Esophagus muscularis mucosa (tissue), 4 donors: ENCODE data around the gene HSF4. TPM values are rescaled to one million over a fixed set of nuclear protein-coding genes. Genes with fewer than 3 reads are reported as not detected.

Source experiments
- DNase-seq: peaks from one replicate; pipeline ENCODE4 v3.0.0-alpha.2; 2017; ENCODE audit errors: extremely low spot score
- H3K27ac ChIP-seq, 4 donors: fragments of 200-600 bp; sonication (generic); replicated peaks in 1 of 4; 1 replicate in 3 of 4; 2 replicates in 1 of 4; pipeline ENCODE4 v1.5.1; 2016 to 2019; ENCODE audit warnings: mild to moderate bottlenecking in 1 of 4
- H3K27me3 ChIP-seq, 4 donors: fragments of 200-600 bp; sonication (generic); one replicate each; pipeline versions ENCODE4 v1.5.1 to v1.6.0; 2016 to 2019
- H3K36me3 ChIP-seq, 4 donors: fragments of 200-600 bp; sonication (generic); one replicate each; pipeline ENCODE4 v1.5.1; 2016 to 2019
- H3K4me1 ChIP-seq, 4 donors: fragments of 200-600 bp; sonication (generic); one replicate each; pipeline ENCODE4 v1.5.1; 2016 to 2019
- H3K4me3 ChIP-seq, 4 donors: fragments of 200-600 bp; sonication (generic); 1 replicate in 2 of 4; 2 replicates in 2 of 4; pipeline ENCODE4 v1.5.1; 2016 to 2019; ENCODE audit warnings: mild to moderate bottlenecking in 4 of 4, moderate library complexity in 1 of 4
- H3K9me3 ChIP-seq, 4 donors: fragments of 200-600 bp; sonication (generic); 1 replicate in 3 of 4; 2 replicates in 1 of 4; pipeline ENCODE4 v1.5.1; 2016 to 2019
- POLR2A ChIP-seq: fragments of 450-650 bp; IDR thresholded peaks from one replicate; pipeline ENCODE4 v1.6.1; 2017; ENCODE audit warnings: antibody characterized with exemption, moderate library complexity, mild to moderate bottlenecking, low read depth
- POLR2AphosphoS5 ChIP-seq, 2 donors: sonication (generic); formaldehyde crosslinking; IDR thresholded peaks; one replicate each; pipeline ENCODE4 v1.6.1; 2017; ENCODE audit warnings: antibody characterized with exemption in 2 of 2
- WGBS: methylation state at CpG from one replicate; pipeline ENCODE4 v1.1.5; 2018; 5-methylcytosine and 5-hydroxymethylcytosine counted together
- intact Hi-C: fragments of 100-400 bp; cut with DNase I; formaldehyde crosslinking; loops from one replicate; pipeline ENCODE4 v1.15.1; 2023
- small RNA-seq, 3 donors: library from RNA; depleted of rRNA; stranded (forward); fragments of <200 nt; gene quantifications; one replicate each; pipeline ENCODE3, GENCODE V24; 2016
- total RNA-seq, 4 donors: library from RNA; depleted of rRNA; stranded (reverse); fragments of >200 nt; gene quantifications; one replicate each; pipeline versions ENCODE4 v1.1.0 to v1.2.1, GENCODE V29; 2016

Gene HSF4
- total RNA-seq, 4 donors from 2014 or later = 27.3 to 61.9 (median 41.1) TPM

DNA sequence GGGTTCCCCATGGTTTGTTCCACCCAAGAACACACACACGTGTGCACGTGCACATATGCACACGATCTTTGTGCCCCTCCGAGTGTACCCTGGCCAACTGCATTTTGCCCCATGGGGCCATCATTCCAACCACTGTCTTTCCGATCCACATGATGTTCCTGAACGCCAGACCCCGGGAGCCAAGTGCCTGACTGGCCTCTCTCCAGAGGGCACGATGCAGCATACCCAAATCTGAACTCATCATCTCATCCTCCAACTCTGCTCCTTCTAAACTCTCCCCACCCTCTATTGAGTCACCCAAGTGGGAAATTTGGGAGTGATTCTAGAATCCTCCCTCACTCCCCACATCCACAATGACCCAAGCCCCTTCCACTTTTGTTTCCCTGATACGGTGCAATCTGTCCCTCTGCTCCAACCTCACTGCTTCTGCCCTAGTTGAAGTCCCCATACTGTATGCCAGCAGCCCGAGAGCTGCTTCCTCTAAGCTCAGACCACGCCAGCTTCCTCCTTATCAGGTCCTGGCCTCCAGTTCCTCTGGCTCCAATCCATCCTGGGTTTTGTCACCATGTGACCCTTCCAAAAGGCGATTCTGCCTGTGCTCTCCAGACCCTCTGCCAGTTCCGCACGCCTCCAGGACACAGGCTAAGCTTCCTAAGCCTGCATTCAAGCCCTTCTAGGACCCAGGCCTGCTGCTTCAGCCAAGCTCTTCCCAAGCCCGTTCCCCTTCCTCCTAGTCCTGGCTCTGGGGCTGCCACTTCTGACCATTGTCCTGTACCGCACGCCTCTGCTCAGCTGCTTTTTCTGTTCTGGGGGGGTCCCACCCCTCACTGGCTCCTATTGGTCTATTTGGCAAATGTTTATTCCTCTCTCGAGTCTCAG is 52.3 kb downstream of the HSF4 start:
- WGBS = 61% methylated on average over 18 of the region's 18 CpGs
- DNase-seq = no peak

More for the DNA sequence above, 52.3 kb downstream of the HSF4 start:
- H3K27me3 ChIP-seq = no peaks in the 10 kb centered on the region
- H3K27ac ChIP-seq = peak overlapping the region in 2 of 4 donors; percentile 1 to 55
- peaks cover 21 to 30% (median 24%) of the 10 kb centered on the region in 4 donors for H3K4me1 ChIP-seq
- H3K36me3 ChIP-seq = peaks cover 0 to 18% (median 0%) of the 10 kb centered on the region in 4 donors
- no peak overlapping the region for H3K4me3 ChIP-seq
- intact Hi-C loops = no loop called here
- TF ChIP-seq POLR2A (no peak), POLR2AphosphoS5 (IDR thresholded peaks at IDR 0.05) (peak in 1 of 2 donors; percentile 30)
- H3K9me3 ChIP-seq = no peaks in the 10 kb centered on the region

Small RNA genes within 50 kb of the gene (small RNA-seq; reads per million reads assigned to genes)
- 14.3 to 18.9 (median 14.4) reads per million in 3 donors for gene MIR328

Other genes with a start within 250 kb of the HSF4 start
- under 1 TPM in 1 of 4 donors, not detected in 3; 0.52 TPM for gene CDH16, start 245.9 kb upstream of the HSF4 start, total RNA-seq
- gene RRAD, start 239.2 kb upstream of the HSF4 start, total RNA-seq = 10 to 100 TPM; 36.4 to 64.9 (median 55.4) TPM
- 100 to 1,000 TPM in 1 of 4 donors, 10 to 100 TPM in 3; 83.1 to 101 (median 95.5) TPM for gene CIAO2B, start 230.3 kb upstream of the HSF4 start, total RNA-seq
- gene CES2, start 229.2 kb upstream of the HSF4 start, total RNA-seq = 10 to 100 TPM; 22.0 to 29.7 (median 26.8) TPM
- under 1 TPM in 3 of 4 donors, not detected in 1; 0.23 to 0.42 (median 0.33) TPM for gene CES3, start 203.5 kb upstream of the HSF4 start, total RNA-seq
- gene CES4A, start 176.2 kb upstream of the HSF4 start, total RNA-seq = 1 to 10 TPM; 2.7 to 4.0 (median 3.3) TPM
- 10 to 100 TPM; 20.6 to 39.8 (median 30.6) TPM for gene CBFB, start 135.6 kb upstream of the HSF4 start, total RNA-seq
- gene PHAF1, start 54.8 kb upstream of the HSF4 start, total RNA-seq = 10 to 100 TPM; 11.4 to 23.7 (median 17.1) TPM
- 10 to 100 TPM; 17.4 to 26.1 (median 19.2) TPM for gene B3GNT9, start 13.7 kb upstream of the HSF4 start, total RNA-seq
- gene TRADD, start 4.8 kb upstream of the HSF4 start, total RNA-seq = 10 to 100 TPM; 26.6 to 53.4 (median 42.7) TPM
- 10 to 100 TPM; 10.3 to 22.1 (median 15.1) TPM for gene FBXL8, start 4.8 kb upstream of the HSF4 start, total RNA-seq
- 10 to 100 TPM; 40.6 to 58.2 (median 45.4) TPM for gene NOL3, start 5.8 kb downstream of the HSF4 start, total RNA-seq
- gene MATCAP1, start 19.2 kb downstream of the HSF4 start, total RNA-seq = 10 to 100 TPM in 2 of 4 donors, 1 to 10 TPM in 2; 7.8 to 17.7 (median 11.2) TPM
- 1 to 10 TPM; 1.2 to 4.0 (median 2.1) TPM for gene EXOC3L1, start 25.4 kb downstream of the HSF4 start, total RNA-seq
- 10 to 100 TPM; 54.8 to 96.9 (median 93.1) TPM for gene E2F4, start 27.4 kb downstream of the HSF4 start, total RNA-seq
- under 1 TPM; 0.33 to 0.83 (median 0.60) TPM for gene ELMO3, start 34.4 kb downstream of the HSF4 start, total RNA-seq
- gene TMEM208, start 62.4 kb downstream of the HSF4 start, total RNA-seq = 10 to 100 TPM; 19.5 to 26.7 (median 23.8) TPM
- gene FHOD1, start 82.7 kb downstream of the HSF4 start, total RNA-seq = 10 to 100 TPM in 2 of 4 donors, 1 to 10 TPM in 2; 8.0 to 15.6 (median 10.0) TPM
- under 1 TPM; 0.13 to 0.69 (median 0.37) TPM for gene SLC9A5, start 84.2 kb downstream of the HSF4 start, total RNA-seq
- gene PLEKHG4, start 114.8 kb downstream of the HSF4 start, total RNA-seq = 1 to 10 TPM; 3.0 to 8.7 (median 3.2) TPM
- not detected for gene KCTD19, start 162.0 kb downstream of the HSF4 start, total RNA-seq
- gene LRRC36, start 162.1 kb downstream of the HSF4 start, total RNA-seq = under 1 TPM in 1 of 4 donors, not detected in 3; 0.33 TPM
- gene TPPP3, start 228.8 kb downstream of the HSF4 start, total RNA-seq = 100 to 1,000 TPM in 1 of 4 donors, 10 to 100 TPM in 3; 32.0 to 116 (median 41.3) TPM